ENCODE data around the gene TMC4. TPM values are rescaled to one million over a fixed set of nuclear protein-coding genes. Genes with fewer than 3 reads are reported as not detected.

Gene TMC4
- total RNA-seq, 6 donors from 2014 or later, result 35.7 to 116 (median 48.5) TPM

DNA sequence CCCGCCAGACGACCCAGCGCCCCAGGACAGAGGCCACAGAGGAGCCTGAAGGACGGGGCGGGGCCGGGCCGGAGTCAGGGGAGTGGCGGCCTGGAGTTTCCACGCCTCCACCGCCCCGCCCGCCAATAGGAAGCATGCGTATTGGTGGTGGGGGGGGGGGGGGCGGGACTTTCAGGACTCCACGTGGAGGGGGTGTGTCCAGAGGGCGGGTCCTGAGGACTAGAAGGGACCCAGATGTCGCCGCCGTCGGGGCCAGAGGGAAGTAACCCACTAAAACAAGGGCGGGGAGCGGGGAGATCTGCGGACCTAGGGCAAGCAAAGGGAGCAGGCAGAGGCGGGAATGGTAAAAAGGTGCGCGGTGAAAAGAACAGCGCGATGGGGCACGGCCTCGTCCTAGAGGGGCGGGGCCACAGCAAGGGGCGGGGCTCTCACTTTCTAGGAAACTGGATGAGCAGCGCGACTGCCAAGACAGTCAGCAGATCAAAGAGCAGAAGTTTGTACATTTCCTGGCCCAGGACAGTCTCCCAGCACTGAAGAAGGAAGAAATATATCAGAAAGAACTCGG is 10.6 kb downstream of the TMC4 start:
- H3K4me1 ChIP-seq, result peaks cover 44 to 54% (median 48%) of the 10 kb centered on the region in 4 donors
- DNase-seq (peak; percentile 90 to 95), ATAC-seq (ENCODE audit: low FRiP score in 2 of 2) (peak; percentile 72 to 82)
- no peaks in the 10 kb centered on the region for H3K9me3 ChIP-seq
- peak in 1 of 2 donors; percentile 39 for TF ChIP-seq POLR2AphosphoS5 (IDR thresholded peaks at IDR 0.05)
- TF ChIP-seq, protein P1, sequence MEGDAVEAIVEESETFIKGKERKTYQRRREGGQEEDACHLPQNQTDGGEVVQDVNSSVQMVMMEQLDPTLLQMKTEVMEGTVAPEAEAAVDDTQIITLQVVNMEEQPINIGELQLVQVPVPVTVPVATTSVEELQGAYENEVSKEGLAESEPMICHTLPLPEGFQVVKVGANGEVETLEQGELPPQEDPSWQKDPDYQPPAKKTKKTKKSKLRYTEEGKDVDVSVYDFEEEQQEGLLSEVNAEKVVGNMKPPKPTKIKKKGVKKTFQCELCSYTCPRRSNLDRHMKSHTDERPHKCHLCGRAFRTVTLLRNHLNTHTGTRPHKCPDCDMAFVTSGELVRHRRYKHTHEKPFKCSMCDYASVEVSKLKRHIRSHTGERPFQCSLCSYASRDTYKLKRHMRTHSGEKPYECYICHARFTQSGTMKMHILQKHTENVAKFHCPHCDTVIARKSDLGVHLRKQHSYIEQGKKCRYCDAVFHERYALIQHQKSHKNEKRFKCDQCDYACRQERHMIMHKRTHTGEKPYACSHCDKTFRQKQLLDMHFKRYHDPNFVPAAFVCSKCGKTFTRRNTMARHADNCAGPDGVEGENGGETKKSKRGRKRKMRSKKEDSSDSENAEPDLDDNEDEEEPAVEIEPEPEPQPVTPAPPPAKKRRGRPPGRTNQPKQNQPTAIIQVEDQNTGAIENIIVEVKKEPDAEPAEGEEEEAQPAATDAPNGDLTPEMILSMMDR (IDR thresholded peaks at IDR 0.05), result no peak
- TF ChIP-seq POLR2A (IDR thresholded peaks at IDR 0.05), result no peak
- no peaks in the 10 kb centered on the region for H3K27me3 ChIP-seq
- 1 to 2% methylated on average over 14 to 24 of the region's 35 CpGs for WGBS, 2 donors
- H3K27ac ChIP-seq, result peak overlapping the region; percentile 46 to 65 (median 64)
- peak overlapping the region; percentile 38 to 57 (median 53) for H3K4me3 ChIP-seq
- H3K36me3 ChIP-seq, result peaks cover 0 to 10% (median 6%) of the 10 kb centered on the region in 4 donors

GRCh38 chr19:54160854-54161253 is 12.1 kb downstream of the TMC4 start:
- Histone ChIP-seq H3K36me3 (peaks cover 0 to 25% (median 21%) of the 10 kb centered on the region in 4 donors), H3K27me3 (no peaks in the 10 kb centered on the region), H3K9me3 (no peaks in the 10 kb centered on the region), H3K27ac (peak overlapping the region; percentile 78 to 98 (median 92)), H3K4me3 (peak overlapping the region in 3 of 4 donors; percentile 83 to 96 (median 87)), H3K4me1 (peaks cover 44 to 60% (median 48%) of the 10 kb centered on the region in 4 donors)
- no peak for DNase-seq
- ATAC-seq (ENCODE audit: low FRiP score in 2 of 2), result no peak
- 44 to 56% methylated on average over 12 to 13 of the region's 13 CpGs for WGBS, 2 donors
- TF ChIP-seq POLR2A (IDR thresholded peaks at IDR 0.05), result no peak
- no peak for TF ChIP-seq EP300 (IDR thresholded peaks at IDR 0.05)
- TF ChIP-seq, protein P1 (IDR thresholded peaks at IDR 0.05), result no peak

DNA sequence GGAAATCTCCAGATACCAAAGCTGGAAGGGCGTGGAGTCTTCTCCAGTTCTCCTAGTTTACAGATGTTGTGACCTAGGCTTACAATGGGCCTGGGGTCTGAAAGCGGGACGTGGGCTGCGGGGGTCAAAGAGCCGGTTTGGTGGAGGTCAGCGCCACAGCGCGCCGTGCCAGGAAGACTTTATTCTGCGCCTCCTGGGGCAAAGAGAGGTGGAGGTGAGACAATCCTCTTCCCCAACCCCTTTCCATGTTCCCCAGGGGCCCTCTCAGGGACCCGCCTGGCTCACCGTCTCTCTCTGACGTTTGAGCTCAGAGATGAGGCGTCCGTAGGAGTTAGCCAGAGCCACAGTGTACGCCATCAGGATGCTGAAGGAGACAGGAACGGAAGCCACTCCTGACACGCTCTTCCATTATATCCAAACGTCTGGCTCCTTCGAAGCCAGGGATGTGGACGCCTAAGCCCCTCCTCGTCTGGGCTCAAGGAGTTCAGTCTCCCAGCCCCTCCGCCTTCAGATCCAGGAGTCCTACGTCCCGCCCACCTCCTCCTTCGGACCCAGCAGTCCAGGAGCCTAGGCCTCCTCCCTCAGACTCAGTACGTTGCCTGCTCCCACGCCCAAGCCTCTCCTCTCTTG is 12.7 kb downstream of the TMC4 start:
- no peaks in the 10 kb centered on the region for H3K9me3 ChIP-seq

GRCh38 chr19:54159352-54160181 is 13.4 kb downstream of the TMC4 start, which contains the start of gene LENG1:
Gene LENG1 (minus strand): TSS chr19:54159721. CDS start chr19:54159695, 26 bp downstream.
- DNase-seq, result peak; percentile 96 to 100

More for the DNA sequence above, 12.7 kb downstream of the TMC4 start:
- H3K4me1 ChIP-seq, result peaks cover 44 to 60% (median 48%) of the 10 kb centered on the region in 4 donors
- H3K27ac ChIP-seq, result peak overlapping the region; percentile 78 to 98 (median 92)
- no peak for DNase-seq
- TF ChIP-seq POLR2A (IDR thresholded peaks at IDR 0.05) (peak in 2 of 4 donors; percentile 39 to 49), EP300 (IDR thresholded peaks at IDR 0.05) (no peak), POLR2AphosphoS5 (IDR thresholded peaks at IDR 0.05) (peak in 1 of 2 donors; percentile 22)
- TF ChIP-seq, protein P1 (IDR thresholded peaks at IDR 0.05), result no peak
- H3K4me3 ChIP-seq, result peak overlapping the region; percentile 8 to 96 (median 85)
- peaks cover 0 to 31% (median 26%) of the 10 kb centered on the region in 4 donors for H3K36me3 ChIP-seq
- no peaks in the 10 kb centered on the region for H3K27me3 ChIP-seq
- ATAC-seq (ENCODE audit: low FRiP score in 2 of 2), result no peak
- 5% methylated on average over 11 to 28 of the region's 28 CpGs for WGBS, 2 donors

More at GRCh38 chr19:54159352-54160181, 13.4 kb downstream of the TMC4 start, which contains the start of gene LENG1:
- H3K4me1 ChIP-seq, result peaks cover 42 to 57% (median 46%) of the 10 kb centered on the region in 4 donors
- TF ChIP-seq, protein P1 (IDR thresholded peaks at IDR 0.05), result peak in 5 of 6 experiments; percentile 22 to 66 (median 52)
- TF ChIP-seq POLR2AphosphoS5 (IDR thresholded peaks at IDR 0.05), result peak; percentile 86 to 88
- no peak for TF ChIP-seq EP300 (IDR thresholded peaks at IDR 0.05)
- TF ChIP-seq POLR2A (IDR thresholded peaks at IDR 0.05), result peak in 3 of 4 donors; percentile 47 to 83 (median 60)
- peaks cover 1 to 38% (median 33%) of the 10 kb centered on the region in 4 donors for H3K36me3 ChIP-seq
- peak; percentile 95 to 96 for ATAC-seq (ENCODE audit: low FRiP score in 2 of 2)
- peak within 1 kb of the TSS; percentile 76 to 96 (median 85) for H3K4me3 ChIP-seq
- WGBS, 2 donors, result 0% methylated on average over 35 to 51 of the region's 72 CpGs
- H3K9me3 ChIP-seq, result no peaks in the 10 kb centered on the region
- H3K27me3 ChIP-seq, result no peaks in the 10 kb centered on the region
- peak within 1 kb of the TSS; percentile 96 to 98 (median 96) for H3K27ac ChIP-seq
